ENCODE data around the gene WWOX. TPM values are rescaled to one million over a fixed set of nuclear protein-coding genes. Genes with fewer than 3 reads are reported as not detected.

WWOX gene
- total and polyA plus RNA-seq, 2 of the 13 experiments (the other 11 are each of a cell fraction or from before 2014, with no cell fraction given), result 9.1 to 37.4 TPM

GRCh38 chr16:78283548-78284251, 184.2 kb downstream of the WWOX start:
- intact Hi-C loops (cut with micrococcal nuclease; ENCODE audit: unreplicated experiment) (no loop called here), in situ Hi-C loops (cut with HindIII; ENCODE audit: extremely low pct_ligation_motif_present, low pct_unique_long_range_greater_than_20kb) (no loop called here)
- DNase-seq (ENCODE audit: low spot score), result no peak
- no peaks in the 10 kb centered on the region for H3K9me3 ChIP-seq (ENCODE audit: low read length)
- peaks cover 27% of the 10 kb centered on the region for H3K4me1 ChIP-seq (ENCODE audit: insufficient read depth, low read length)
- H3K4me2 ChIP-seq (ENCODE audit: low read depth, low read length), result no peak overlapping the region
- WGBS (ENCODE audit: low lambda C conversion rate), result 92% methylated on average over 11 of the region's 11 CpGs
- no peaks in the 10 kb centered on the region for H4K20me1 ChIP-seq (ENCODE audit: insufficient read depth, low read length)
- CTCF ChIA-PET (ENCODE audit: low intra/inter-chr PET ratio, low total read pairs), result no interaction called here
- POLR2A ChIA-PET, result interaction anchor here (1.1 kb wide), 1 partner anchor 9 kb away, joined by 4 read pairs; no protein-coding TSS in a partner anchor
- no peak overlapping the region for H3K27ac ChIP-seq (ENCODE audit: extremely low read length, insufficient read depth, low read length)
- H3K27me3 ChIP-seq (ENCODE audit: control insufficient read depth in 1 of 2, insufficient read depth in 2 of 2, low read length in 2 of 2), result no peaks in the 10 kb centered on the region
- H3K9ac ChIP-seq (ENCODE audit: insufficient read depth, low read depth, low read length), result no peak overlapping the region
- H2AFZ ChIP-seq (ENCODE audit: low read length), result no peak overlapping the region
- no peak for ATAC-seq
- no peaks in the 10 kb centered on the region for H3K79me2 ChIP-seq (ENCODE audit: insufficient read depth, low read length)
- H3K4me3 ChIP-seq (replicated peaks in 1 of 3; ENCODE audit: insufficient read depth in 1 of 3, low read depth in 2 of 3, low read length in 3 of 3), result no peak overlapping the region
- no TSS peak for BruUV-seq (replicated peaks)
- FAIRE-seq, result no peak
- H3K36me3 ChIP-seq (replicated peaks in 1 of 2; ENCODE audit: control insufficient read depth in 1 of 2, insufficient read depth in 2 of 2, low read length in 2 of 2), result no peaks in the 10 kb centered on the region
- TF ChIP-seq ZNF543 (CRISPR knock-in tag; IDR thresholded peaks at IDR 0.05) (no peak), HNRNPUL1 (IDR thresholded peaks at IDR 0.05; ENCODE audit: low read depth, low read length) (no peak), KDM5A (IDR thresholded peaks at IDR 0.05; ENCODE audit: borderline replicate concordance, low read length) (no peak), MTF2 (CRISPR knock-in tag; IDR thresholded peaks at IDR 0.05; ENCODE audit: borderline replicate concordance) (no peak), PAXIP1 (CRISPR knock-in tag; conservative IDR thresholded peaks at IDR 0.05) (no peak), ZNF841 (CRISPR knock-in tag; IDR thresholded peaks at IDR 0.05; ENCODE audit: borderline replicate concordance) (no peak), ZNF619 (CRISPR knock-in tag; IDR thresholded peaks at IDR 0.05) (no peak), ZNF674 (CRISPR knock-in tag; IDR thresholded peaks at IDR 0.05; ENCODE audit: low read depth) (no peak), KIAA2018 (CRISPR knock-in tag; IDR thresholded peaks at IDR 0.05; ENCODE audit: borderline replicate concordance) (no peak), BRD4 (CRISPR knock-in tag; IDR thresholded peaks at IDR 0.05) (no peak), REPIN1 (CRISPR knock-in tag; IDR thresholded peaks at IDR 0.05; ENCODE audit: borderline replicate concordance, low read depth) (no peak), LBX2 (CRISPR knock-in tag; IDR thresholded peaks at IDR 0.05; ENCODE audit: borderline replicate concordance) (no peak)
